SJSA1 (cell line): ENCODE measurements around the gene ZNF488. TPM values are rescaled to one million over a fixed set of nuclear protein-coding genes. Genes with fewer than 3 reads are reported as not detected.

ENCODE experiments used
- DNase-seq, 2 experiments: peaks; one replicate each; pipeline ENCODE4 v3.0.0-alpha.2; 2015 to 2020; ENCODE audit warnings: low spot score in 2 of 2, low read depth in 1 of 2
- H3K27ac ChIP-seq: fragments of 250-450 bp; sonication (Bioruptor Pico); 2 replicates; pipeline ENCODE4 v1.5.1; 2020; ENCODE audit warnings: mild to moderate bottlenecking, moderate library complexity
- H3K27me3 ChIP-seq: fragments of 250-450 bp; sonication (Bioruptor Pico); replicated peaks from 2 replicates; pipeline ENCODE4 v1.5.1; 2020; ENCODE audit warnings: mild to moderate bottlenecking, moderate library complexity
- H3K36me3 ChIP-seq: fragments of 250-450 bp; sonication (Bioruptor Pico); 2 replicates; pipeline ENCODE4 v1.5.1; 2020; ENCODE audit warnings: mild to moderate bottlenecking
- H3K4me1 ChIP-seq: fragments of 250-450 bp; sonication (Bioruptor Pico); replicated peaks from 2 replicates; pipeline ENCODE4 v1.6.1; 2021; ENCODE audit warnings: mild to moderate bottlenecking
- H3K4me3 ChIP-seq: fragments of 250-450 bp; sonication (Bioruptor Pico); 2 replicates; pipeline ENCODE4 v1.5.1; 2020; ENCODE audit warnings: mild to moderate bottlenecking
- H3K9me3 ChIP-seq: fragments of 250-450 bp; sonication (Bioruptor Pico); replicated peaks from 2 replicates; pipeline ENCODE4 v1.5.1; 2020; ENCODE audit warnings: mild to moderate bottlenecking
- total RNA-seq: library from RNA; depleted of rRNA; stranded (reverse); fragments of >200 nt; shearing (Covaris generic); gene quantifications from 2 replicates; pipeline ENCODE4 v1.2.3, GENCODE V29; 2014

Gene ZNF488
- total RNA-seq, 1 experiment from 2014 or later = 1.2 TPM

DNA sequence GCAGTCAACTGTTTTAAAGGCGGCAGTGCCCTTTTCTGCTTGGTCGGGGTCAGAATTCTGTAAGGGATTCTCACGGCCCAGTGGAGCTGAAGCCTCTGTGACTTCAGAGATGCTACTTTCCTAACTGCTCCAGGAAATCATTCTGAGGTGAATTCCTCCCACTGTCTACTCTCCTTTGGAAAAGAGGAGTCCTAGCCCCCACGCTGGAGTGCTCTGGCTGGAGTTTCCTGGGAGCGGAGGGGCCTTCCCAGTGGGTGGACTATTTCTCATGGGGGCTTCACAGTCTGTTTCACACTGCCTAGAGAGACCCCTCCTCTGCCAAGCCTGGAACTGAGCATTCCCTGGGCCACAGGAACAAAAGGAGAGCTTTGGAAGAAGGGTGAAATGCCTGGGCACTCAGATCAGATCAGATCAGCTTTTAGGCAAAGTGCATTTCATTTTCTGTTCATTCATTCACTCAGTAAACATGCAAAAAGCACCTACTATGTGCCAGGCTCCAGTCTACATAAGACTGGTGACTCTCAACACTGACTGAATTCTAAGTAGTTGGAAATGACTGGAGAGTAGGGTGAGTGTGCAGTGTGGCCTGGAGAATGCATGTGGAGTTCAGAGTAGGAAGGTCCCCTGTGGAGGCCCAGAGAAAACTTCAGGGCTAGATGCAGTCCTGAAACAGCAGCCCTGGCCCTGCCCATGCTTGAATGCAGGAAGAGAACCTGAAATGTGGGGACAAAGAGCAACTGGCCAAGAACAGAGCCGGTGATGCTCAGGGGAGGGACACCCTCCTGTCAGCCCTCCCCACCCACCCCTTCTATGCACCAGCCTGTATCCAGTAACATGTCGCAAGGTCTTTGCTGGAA, 12.2 kb downstream of the ZNF488 start:
- H3K9me3 ChIP-seq = no peaks in the 10 kb centered on the region
- no peaks in the 10 kb centered on the region; the same call in 1 of the 2 replicates for H3K27me3 ChIP-seq
- H3K27ac ChIP-seq = no peak overlapping the region
- no peaks in the 10 kb centered on the region for H3K4me1 ChIP-seq
- no peaks in the 10 kb centered on the region for H3K36me3 ChIP-seq
- no peak overlapping the region for H3K4me3 ChIP-seq
- peak in 1 of 2 experiments; percentile 21 for DNase-seq

DNA sequence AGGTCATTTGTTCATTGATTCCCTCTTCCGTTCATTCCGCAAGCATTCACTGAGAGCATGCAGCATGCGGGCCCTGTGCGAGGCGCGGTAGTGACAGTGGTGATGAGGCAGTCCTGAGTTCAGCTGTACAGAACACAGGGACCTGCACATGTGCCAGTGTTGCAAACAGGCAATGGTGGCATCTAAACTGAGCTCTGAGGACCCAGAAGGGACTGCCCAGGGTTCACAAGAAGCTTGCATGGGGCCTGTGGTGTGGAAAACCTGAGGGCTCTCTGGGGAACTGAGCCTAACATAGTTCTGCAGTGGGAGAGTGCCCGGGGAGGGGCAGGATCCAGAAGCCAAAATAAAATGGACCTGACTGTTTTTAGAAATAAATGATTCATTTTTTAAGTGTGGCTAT, 13.2 kb downstream of the ZNF488 start:
- H3K27me3 ChIP-seq = no peaks in the 10 kb centered on the region

DNA sequence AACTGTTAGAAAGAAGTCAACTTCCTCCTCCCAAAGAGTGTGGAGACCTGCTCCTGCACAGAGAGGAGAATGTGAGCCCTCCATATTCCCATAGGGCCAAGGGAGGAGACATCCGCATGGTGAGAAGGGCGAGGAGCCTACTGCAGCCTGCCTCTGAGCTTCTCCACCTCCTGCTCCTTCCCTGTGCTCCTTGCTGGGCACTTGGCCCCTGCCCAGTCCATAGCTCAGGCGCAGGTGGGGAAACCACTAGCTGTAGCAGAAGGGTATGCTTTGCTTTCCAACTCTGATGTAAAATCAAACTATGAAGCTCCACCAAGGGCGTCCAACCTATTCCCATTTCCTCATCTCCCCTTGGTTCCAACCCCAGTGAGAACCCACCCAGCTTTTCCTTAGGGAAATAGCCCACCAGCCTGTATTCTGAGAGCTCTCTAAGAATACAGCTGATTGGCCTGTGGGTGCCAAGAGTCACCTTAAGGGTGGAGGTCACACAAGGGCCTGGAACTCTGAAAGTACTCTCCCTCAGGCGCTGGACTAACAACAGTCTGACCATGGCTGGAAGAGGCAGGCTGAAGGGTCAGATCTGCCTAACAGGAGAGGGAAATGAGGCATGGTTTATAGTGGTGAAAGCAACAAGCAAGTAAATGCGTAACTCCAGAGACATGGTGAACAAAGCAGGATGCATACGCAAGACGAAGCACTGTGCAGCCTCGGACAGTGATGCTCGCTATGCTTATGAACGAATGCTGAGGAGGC, 13.9 kb downstream of the ZNF488 start:
- Histone ChIP-seq H3K36me3 (no peaks in the 10 kb centered on the region), H3K4me3 (no peak overlapping the region), H3K4me1 (no peaks in the 10 kb centered on the region), H3K9me3 (no peaks in the 10 kb centered on the region), H3K27ac (no peak overlapping the region), H3K27me3 (no peaks in the 10 kb centered on the region)
- DNase-seq = peak in 1 of 2 experiments; percentile 20

More for the DNA sequence above, 13.2 kb downstream of the ZNF488 start:
- Histone ChIP-seq H3K4me3 (no peak overlapping the region), H3K27ac (no peak overlapping the region), H3K9me3 (no peaks in the 10 kb centered on the region), H3K36me3 (no peaks in the 10 kb centered on the region), H3K4me1 (no peaks in the 10 kb centered on the region)
- peak in 1 of 2 experiments; percentile 21 for DNase-seq

DNA sequence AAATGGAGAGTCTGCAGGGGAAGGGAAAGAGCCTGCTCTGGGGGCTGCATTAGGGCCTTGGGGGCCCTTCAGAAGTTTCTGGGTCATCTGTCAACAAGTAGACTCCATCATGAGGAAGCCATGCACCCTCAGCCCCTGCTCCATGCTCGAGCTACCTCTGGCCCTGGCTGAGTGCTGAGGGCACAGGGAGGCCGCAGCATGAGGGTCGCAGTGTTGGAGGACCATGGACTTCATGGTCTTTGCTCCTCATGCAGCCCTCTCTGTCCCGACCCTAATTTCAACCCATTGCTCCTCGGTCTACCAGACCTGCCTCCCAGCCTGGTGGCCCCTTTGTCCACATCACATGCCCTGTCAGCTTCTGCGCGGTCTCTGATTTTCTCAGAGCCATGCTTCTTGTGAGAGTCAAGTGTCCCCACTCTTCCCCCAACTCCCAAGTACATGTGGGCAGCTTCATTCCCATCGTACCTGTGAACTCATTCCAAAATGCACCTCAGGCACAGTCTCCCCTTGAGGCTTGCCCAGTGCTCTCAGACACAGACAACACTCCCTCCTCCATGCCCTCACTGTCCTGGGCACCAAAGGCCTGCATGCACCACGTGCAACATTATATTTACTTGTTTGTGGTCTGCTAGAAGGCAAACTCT, 14.7 kb downstream of the ZNF488 start:
- no peak overlapping the region for H3K27ac ChIP-seq
- H3K36me3 ChIP-seq = no peaks in the 10 kb centered on the region
- H3K27me3 ChIP-seq = no peaks in the 10 kb centered on the region
- no peak overlapping the region for H3K4me3 ChIP-seq
- H3K4me1 ChIP-seq = no peaks in the 10 kb centered on the region
- DNase-seq = peak in 1 of 2 experiments; percentile 30
- no peaks in the 10 kb centered on the region for H3K9me3 ChIP-seq

DNA sequence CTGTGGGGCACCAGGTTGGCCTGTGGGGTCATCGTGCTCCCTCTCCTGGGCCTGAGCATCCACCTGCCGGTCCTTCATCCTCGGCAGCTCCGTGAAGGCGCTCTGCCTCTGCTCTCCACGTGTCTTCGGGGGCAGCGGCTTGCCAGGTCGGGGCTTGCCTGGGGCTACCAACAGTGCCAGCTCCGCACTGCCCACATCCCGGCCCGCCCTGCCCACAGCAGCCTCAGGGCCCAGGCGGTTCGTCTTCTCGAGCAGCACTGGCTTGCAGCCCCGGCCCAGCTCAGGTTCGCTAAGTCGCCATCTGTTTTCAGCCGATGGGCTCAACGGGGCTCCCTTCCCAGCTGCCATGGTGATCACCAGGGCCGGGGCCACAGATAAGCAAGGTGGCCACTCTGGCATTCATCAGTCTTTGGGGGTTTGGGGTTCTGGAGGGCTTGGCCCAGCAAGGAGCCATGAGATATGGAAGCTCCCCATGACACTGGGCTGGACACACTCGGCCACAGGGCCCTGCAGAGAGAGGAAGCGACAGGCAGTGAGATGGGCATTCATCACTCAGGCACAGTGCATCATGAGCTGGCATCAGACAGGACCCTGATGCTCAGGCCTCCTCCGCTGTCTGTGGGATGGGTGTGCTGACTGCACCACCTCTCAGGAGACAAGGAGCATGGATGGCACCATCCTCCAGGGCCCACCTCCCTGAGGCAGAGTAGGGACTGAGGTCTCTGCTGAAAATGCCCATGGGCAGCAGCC, 15.5 kb downstream of the ZNF488 start:
- H3K9me3 ChIP-seq = no peaks in the 10 kb centered on the region
- DNase-seq = no peak
- H3K36me3 ChIP-seq = no peaks in the 10 kb centered on the region
- H3K4me3 ChIP-seq = no peak overlapping the region
- no peaks in the 10 kb centered on the region for H3K4me1 ChIP-seq
- H3K27ac ChIP-seq = no peak overlapping the region
- no peaks in the 10 kb centered on the region for H3K27me3 ChIP-seq

DNA sequence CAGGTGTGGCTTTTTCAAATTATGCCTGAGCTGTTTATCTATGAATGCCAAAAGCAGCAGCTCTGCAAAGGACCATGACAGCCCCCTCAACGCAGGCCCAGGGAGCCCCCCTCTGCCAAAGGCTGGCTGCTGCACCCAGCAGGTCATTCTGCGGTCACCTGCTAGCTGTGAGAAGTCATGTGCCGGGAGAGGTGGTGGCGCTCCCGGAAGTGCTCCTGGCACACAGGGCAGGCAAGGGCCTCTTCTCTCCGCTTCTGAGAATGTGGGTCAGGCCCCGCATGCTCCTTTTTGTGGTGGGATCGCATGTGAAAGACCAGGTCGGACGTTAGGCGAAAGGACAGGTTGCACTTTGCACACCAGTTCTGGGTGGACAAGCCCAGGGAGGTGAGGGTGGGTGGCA, 16.4 kb downstream of the ZNF488 start:
- Histone ChIP-seq H3K36me3 (no peaks in the 10 kb centered on the region), H3K9me3 (no peaks in the 10 kb centered on the region), H3K4me1 (no peaks in the 10 kb centered on the region), H3K27me3 (no peaks in the 10 kb centered on the region), H3K4me3 (no peak overlapping the region), H3K27ac (no peak overlapping the region)
- DNase-seq = no peak

DNA sequence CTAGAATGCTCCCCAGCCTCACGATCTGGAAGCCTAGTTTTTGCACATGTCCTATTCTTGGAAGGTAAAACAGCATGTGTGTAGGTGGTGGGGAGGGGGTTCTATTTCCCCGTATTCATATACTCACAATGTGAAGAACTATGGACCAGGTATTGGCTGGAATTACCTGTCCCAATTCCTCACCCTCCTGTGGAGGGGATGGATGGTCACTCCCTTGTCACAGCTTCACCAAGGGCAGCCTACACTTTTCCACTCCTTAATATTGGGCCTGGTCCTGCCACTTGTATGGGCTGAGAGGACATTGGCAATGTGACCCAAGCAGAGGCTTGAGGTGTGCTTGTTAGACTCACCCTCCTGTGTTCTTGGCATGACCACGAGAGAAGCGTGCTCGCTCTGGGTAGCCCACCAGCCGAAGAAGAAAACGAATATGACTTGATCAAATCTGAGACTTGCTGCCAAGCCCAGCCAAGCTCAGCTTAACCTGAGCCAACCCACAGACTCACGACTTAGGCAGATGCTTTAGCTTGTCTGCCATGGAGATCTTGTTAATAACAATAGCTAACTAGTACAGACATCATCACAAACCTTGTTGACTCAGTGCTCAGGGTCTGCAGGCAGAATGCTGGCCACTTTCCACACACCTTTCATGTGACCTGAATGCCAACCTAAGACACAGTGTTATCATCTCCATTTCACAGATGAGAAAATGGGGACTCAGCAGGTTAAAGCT, 17.2 kb downstream of the ZNF488 start:
- no peaks in the 10 kb centered on the region for H3K36me3 ChIP-seq
- no peaks in the 10 kb centered on the region for H3K27me3 ChIP-seq
- DNase-seq = peak in 1 of 2 experiments; percentile 5
- no peak overlapping the region for H3K4me3 ChIP-seq
- no peaks in the 10 kb centered on the region for H3K4me1 ChIP-seq
- no peaks in the 10 kb centered on the region for H3K9me3 ChIP-seq
- no peak overlapping the region for H3K27ac ChIP-seq

DNA sequence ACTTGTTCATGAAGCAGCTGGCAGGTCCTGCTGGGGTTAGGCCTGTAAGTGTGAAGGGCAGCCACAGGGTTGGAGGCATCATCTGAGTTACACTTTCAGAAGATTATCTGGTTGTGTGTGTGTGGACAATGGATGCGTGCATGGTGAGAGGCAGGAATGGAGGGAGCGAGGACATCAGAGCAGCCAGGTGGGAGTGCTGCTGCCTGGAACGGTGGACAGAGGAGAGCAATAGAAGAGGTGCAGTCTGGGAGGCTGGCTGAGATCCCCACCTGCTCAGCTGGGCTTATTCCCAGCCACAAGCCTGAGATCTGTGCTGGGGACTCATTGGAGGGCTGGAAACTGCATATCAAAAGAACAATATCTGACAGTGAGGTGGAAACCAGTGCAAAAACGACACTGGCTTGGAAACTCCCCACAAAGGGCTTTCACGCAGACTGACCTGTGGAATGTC, 17.9 kb downstream of the ZNF488 start:
- no peak overlapping the region for H3K4me3 ChIP-seq
- no peaks in the 10 kb centered on the region for H3K4me1 ChIP-seq
- DNase-seq = no peak
- no peaks in the 10 kb centered on the region for H3K27me3 ChIP-seq
- no peaks in the 10 kb centered on the region for H3K36me3 ChIP-seq
- H3K27ac ChIP-seq = no peak overlapping the region
- no peaks in the 10 kb centered on the region for H3K9me3 ChIP-seq

DNA sequence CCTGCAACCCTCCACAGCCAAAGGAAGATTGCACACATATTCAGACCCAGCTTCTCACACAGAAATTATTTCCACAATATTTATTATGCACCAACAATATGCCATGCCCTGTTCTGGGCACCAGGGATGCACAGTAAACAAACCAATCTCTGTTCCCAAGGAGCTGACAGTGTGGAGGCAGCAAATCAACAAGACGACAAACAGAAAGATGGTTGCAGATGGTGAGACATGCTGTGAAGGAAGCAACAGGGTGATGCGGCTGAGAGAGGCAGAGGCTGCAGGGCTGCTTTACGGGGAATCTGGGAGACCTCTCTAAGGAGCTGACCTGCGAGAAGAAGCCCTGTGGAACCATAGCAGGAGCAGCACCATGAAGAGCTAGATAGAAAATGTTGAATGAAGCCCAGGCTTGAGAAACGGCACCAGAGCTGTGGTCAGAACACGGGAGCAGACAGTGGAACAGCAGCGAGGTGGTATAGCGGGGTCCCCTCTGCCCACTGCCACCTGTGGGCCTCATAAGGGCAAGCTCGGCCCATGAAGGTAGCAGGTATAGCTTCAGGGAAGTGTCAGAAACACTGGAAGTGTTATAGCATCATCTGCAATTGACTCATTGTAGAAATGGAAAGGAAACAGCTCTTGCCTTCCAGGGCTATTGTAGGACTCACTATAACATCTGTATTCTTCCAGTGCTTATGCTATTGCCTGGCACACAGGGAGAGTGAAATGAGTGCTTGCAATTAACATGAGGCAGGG, 18.5 kb downstream of the ZNF488 start:
- Histone ChIP-seq H3K4me1 (no peaks in the 10 kb centered on the region), H3K36me3 (no peaks in the 10 kb centered on the region), H3K4me3 (no peak overlapping the region), H3K27me3 (no peaks in the 10 kb centered on the region), H3K27ac (no peak overlapping the region), H3K9me3 (no peaks in the 10 kb centered on the region)
- no peak for DNase-seq

DNA sequence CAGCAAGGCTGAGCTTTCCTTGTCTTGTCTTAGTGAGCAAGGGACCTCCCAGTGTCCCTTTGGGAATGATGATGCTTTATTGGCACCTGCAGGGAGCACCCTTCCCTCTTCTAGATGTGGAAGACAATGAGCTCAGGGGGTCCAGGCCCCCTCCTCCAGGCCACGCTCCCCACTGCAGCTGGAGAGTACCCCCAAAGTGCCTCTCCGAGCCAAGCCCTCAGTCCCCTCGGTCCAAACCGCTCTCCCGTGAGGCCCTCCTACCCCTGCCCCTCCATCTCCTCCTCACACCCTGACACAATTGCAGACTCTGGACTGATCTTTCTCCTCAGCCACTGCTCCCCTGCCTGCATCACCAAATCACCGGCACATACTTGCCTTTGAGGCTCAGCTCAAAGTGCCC, 19.2 kb downstream of the ZNF488 start:
- Histone ChIP-seq H3K4me1 (no peaks in the 10 kb centered on the region), H3K4me3 (no peak overlapping the region), H3K27ac (no peak overlapping the region), H3K27me3 (no peaks in the 10 kb centered on the region), H3K9me3 (no peaks in the 10 kb centered on the region), H3K36me3 (no peaks in the 10 kb centered on the region)
- no peak for DNase-seq

DNA sequence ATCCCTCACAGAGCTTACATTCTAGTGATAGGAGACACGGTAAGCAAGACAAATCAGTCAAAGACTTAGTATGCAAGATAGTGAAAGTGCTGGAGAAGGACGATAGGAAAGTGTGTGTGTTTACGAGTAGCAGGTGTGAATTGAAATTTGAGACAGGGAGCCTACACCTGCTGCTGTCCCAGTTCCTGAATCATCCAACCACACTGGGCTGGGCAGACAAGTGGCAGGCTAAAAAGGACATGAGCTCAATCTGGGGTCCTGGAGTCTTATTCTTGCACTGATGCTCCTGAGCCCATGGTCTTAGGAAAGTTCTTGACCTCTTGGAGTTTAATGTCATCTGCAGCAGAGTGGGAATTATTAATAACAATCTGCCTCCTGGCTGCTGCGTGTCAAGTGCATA, 19.7 kb downstream of the ZNF488 start:
- DNase-seq = no peak
- Histone ChIP-seq H3K27me3 (no peaks in the 10 kb centered on the region), H3K9me3 (no peaks in the 10 kb centered on the region), H3K4me3 (no peak overlapping the region), H3K36me3 (no peaks in the 10 kb centered on the region), H3K4me1 (no peaks in the 10 kb centered on the region), H3K27ac (no peak overlapping the region)

DNA sequence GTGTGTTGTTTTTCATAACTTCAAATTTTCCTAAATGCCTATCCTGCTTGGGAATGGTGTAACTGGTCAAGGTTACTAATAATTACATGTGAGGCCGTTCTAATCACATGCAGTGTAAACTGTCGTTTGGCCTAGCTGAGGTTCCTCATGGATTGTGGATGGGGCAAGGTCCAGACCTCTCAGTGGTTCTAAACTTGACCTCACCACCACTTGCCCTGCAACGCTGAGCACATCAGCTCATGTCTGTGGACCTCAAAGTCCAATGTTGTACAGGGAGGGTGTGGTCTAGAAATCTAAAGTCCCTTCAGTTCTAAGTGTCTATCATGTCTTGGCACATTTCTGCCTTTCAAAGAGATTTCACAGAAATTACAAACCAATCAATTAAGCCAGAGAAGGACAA, 20.3 kb downstream of the ZNF488 start:
- DNase-seq = no peak
- Histone ChIP-seq H3K36me3 (no peaks in the 10 kb centered on the region), H3K4me1 (no peaks in the 10 kb centered on the region), H3K27ac (no peak overlapping the region), H3K27me3 (no peaks in the 10 kb centered on the region), H3K9me3 (no peaks in the 10 kb centered on the region), H3K4me3 (no peak overlapping the region)
